IPS-18a (cell line): ENCODE results near the gene INTS3.
"Not testable (repeated sequence)": the region's sequence is repeated elsewhere in the genome, so short reads cannot be mapped to it uniquely, and the experiment has no call there.

Experiments
- H3K27ac ChIP-seq: one replicate; pipeline ENCODE4 v1.5.1; 2013; ENCODE audit warnings: low read length
- H3K27me3 ChIP-seq: one replicate; pipeline ENCODE4 v1.6.1; 2013; ENCODE audit warnings: mild to moderate bottlenecking, low read length; ENCODE audit not compliant: control insufficient read depth, insufficient read depth
- H3K36me3 ChIP-seq: one replicate; pipeline ENCODE4 v1.6.1; 2013; ENCODE audit warnings: low read depth, low read length; ENCODE audit not compliant: control insufficient read depth
- H3K4me1 ChIP-seq: one replicate; pipeline ENCODE4 v1.6.1; 2013; ENCODE audit warnings: low read depth, low read length; ENCODE audit not compliant: control insufficient read depth
- H3K4me3 ChIP-seq: one replicate; pipeline ENCODE4 v1.5.1; 2013; ENCODE audit warnings: low read length
- H3K9ac ChIP-seq: one replicate; pipeline ENCODE4 v1.6.1; 2013; ENCODE audit warnings: mild to moderate bottlenecking, low read length, moderate library complexity
- H3K9me3 ChIP-seq: one replicate; pipeline ENCODE4 v1.6.1; 2013; ENCODE audit warnings: low read depth, low read length; ENCODE audit not compliant: control insufficient read depth

INTS3 gene

DNA sequence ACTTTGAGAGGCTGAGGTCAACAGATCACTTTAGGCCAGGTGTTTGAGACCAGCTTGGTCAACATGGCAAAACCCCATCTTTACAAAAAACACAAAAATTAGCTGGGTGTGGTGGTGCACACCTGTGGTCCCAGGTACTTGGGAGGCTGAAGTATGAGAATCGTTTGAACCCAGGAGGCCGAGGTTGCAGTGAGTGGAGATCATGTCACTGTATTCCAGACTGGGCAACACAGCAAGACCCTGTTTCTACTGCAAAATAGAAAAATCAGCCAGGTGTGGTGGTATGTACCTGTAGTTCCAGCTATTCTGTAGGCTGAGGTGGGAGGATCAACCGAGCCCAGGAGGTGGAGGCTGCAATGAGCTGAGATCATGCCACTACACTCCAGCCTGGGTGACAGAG is 4.2 kb upstream of the INTS3 start:
- no peak overlapping the region for H3K27ac ChIP-seq
- no peaks in the 10 kb centered on the region for H3K27me3 ChIP-seq
- H3K9me3 ChIP-seq: no peaks in the 10 kb centered on the region
- H3K36me3 ChIP-seq: no peaks in the 10 kb centered on the region
- no peak overlapping the region for H3K9ac ChIP-seq
- H3K4me3 ChIP-seq: no peak overlapping the region
- H3K4me1 ChIP-seq: no peaks in the 10 kb centered on the region

DNA sequence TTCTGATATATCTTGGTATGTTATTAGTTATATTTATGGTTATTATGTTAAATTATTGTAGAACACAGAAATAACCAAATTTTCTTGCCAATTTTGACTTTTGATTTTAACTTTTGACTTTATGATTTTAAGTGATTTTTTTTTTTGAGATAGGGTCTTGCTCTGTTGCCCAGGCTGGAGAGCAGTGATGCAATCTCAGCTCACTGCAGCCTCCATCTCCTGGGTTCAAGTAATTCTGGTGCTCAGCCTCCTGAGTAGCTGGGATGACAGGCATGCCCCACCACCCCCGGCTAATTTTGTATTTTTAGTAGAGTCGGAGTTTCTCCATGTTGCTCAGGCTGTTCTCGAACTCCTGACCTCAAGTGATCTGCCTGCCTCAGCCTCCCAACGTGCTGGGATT is 3.2 kb upstream of the INTS3 start:
- H3K36me3 ChIP-seq, H3K27ac ChIP-seq, H3K9ac ChIP-seq: not testable (repeated sequence)

DNA sequence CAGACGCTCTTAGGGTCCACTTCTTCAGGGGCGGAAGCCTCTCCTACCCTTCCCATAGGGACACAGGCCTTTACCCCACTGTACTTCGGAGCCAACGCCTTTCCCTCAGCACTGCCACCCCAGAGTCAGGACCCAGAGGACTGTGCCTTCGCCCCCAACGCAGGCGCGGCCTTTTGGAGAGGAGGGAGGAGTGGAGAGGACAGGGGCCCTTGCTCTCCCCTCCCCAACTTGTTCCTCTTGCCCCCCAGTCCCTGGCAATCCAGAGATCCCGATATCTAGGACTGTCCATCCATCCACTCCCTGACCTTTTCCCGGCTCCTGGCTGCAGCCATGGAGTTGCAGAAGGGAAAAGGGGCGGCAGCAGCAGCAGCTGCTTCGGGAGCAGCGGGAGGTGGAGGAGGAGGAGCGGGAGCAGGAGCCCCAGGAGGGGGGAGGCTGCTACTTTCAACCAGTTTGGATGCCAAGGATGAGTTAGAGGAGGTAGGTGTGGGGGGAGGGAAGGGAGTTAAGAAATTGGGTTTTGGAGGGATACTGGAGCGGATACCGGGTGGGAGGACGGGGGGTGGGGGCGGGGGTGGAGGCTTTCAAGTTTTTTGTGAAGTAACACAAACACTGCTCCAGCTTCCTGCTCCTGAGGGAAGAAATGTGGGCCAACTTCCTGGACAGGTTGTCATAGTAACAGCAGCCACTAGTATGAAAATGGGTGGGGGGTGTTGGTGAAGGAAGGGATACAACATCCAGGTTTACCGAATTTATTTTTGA is 636 bp downstream of the INTS3 start:
- H3K4me1 ChIP-seq: peaks cover 17% of the 10 kb centered on the region
- no peaks in the 10 kb centered on the region for H3K9me3 ChIP-seq
- no peaks in the 10 kb centered on the region for H3K36me3 ChIP-seq
- no peaks in the 10 kb centered on the region for H3K27me3 ChIP-seq
- H3K4me3 ChIP-seq: peak overlapping the region; percentile 88
- H3K9ac ChIP-seq: peak overlapping the region; percentile 97
- H3K27ac ChIP-seq: peak overlapping the region; percentile 97

More for the DNA sequence above, 3.2 kb upstream of the INTS3 start:
- not testable (repeated sequence) for H3K4me1 ChIP-seq, H3K27me3 ChIP-seq, H3K9me3 ChIP-seq, H3K4me3 ChIP-seq

DNA sequence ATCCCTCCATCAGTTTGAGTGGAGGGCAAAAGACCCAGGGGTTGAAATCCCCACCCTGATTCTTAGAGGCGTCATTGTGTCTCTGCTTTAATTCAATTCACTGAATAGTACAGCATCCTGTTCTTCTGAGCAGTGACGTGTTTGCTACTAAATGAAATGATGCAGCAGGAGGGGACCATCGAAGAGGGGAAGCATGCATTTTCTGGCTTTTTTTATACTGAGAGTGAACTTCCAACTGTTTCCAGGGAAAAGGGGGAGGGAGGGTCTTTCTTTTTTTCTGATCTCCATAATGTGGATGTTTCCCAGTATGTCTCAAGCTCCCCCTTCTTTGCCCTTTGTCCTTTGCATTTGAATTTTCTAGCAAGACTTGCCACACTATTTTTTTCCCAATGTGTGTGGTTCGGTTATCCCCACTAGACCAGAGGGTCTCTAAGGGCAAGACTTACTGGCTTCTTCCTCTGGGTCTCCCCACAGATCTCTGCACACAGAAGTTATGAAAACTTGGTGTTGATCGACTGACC is 2.7 kb downstream of the INTS3 start:
- peaks cover 17% of the 10 kb centered on the region for H3K4me1 ChIP-seq
- H3K9ac ChIP-seq: no peak overlapping the region
- no peaks in the 10 kb centered on the region for H3K27me3 ChIP-seq
- no peak overlapping the region for H3K4me3 ChIP-seq
- H3K36me3 ChIP-seq: peaks cover 4% of the 10 kb centered on the region
- H3K9me3 ChIP-seq: no peaks in the 10 kb centered on the region
- no peak overlapping the region for H3K27ac ChIP-seq

DNA sequence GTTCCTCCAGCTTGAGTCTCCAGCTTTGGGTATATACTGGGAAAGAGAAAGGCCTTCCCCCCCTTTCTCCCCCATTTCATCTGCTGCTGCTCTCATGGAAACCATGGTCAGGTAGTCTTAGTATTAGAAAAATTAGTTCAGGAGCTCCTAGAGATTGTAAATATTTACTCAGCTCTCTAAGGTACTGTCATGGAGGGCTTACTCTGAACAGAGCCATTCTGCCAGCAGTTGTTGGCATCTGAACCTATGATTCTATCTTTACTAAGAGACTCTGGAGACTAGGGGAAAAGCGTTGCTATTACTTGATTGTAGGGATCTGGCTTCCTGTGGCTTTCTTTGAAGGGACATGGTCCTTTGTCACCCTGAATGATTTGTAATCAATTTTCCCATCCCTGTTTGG is 6.1 kb downstream of the INTS3 start:
- Histone ChIP-seq H3K9me3 (no peaks in the 10 kb centered on the region), H3K4me3 (no peak overlapping the region), H3K4me1 (peaks cover 16% of the 10 kb centered on the region), H3K36me3 (peaks cover 4% of the 10 kb centered on the region), H3K27me3 (no peaks in the 10 kb centered on the region), H3K9ac (no peak overlapping the region), H3K27ac (no peak overlapping the region)

DNA sequence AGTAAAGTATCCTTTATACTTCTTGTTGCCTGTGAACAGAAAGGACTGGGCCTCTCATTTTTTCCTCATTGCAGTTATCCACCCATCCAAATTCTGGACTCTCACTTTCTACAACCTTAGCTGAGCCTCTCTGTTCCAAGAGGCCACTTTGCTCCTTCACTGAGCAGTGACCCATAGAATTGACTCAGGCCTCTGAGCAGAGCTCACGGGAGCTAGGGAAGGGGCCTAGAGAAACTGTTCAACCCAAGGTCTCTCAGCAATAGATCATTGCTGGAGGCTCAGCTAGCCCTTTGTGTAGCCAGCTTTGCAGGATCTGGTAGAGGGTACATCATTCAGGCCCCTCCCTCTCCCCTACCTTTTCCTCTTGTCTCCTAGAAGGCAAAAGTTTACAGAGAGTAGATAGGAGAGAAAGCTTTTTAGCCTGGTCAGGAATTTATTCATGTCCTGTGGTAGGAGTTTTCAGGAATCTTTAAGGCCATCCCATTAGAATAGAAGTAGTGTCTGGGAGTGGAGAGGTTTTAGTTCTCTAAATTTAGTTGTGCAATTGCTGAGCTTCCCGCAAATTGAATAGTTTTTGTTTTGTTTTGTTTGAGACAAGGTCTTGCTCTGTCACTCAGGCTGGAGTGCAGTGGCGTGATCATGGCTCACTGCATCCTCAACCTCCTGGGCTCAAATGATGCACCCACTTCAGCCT is 6.7 kb downstream of the INTS3 start:
- Histone ChIP-seq H3K36me3 (peaks cover 4% of the 10 kb centered on the region), H3K9me3 (no peaks in the 10 kb centered on the region), H3K27me3 (no peaks in the 10 kb centered on the region), H3K27ac (no peak overlapping the region), H3K4me1 (peaks cover 11% of the 10 kb centered on the region), H3K4me3 (no peak overlapping the region), H3K9ac (no peak overlapping the region)

DNA sequence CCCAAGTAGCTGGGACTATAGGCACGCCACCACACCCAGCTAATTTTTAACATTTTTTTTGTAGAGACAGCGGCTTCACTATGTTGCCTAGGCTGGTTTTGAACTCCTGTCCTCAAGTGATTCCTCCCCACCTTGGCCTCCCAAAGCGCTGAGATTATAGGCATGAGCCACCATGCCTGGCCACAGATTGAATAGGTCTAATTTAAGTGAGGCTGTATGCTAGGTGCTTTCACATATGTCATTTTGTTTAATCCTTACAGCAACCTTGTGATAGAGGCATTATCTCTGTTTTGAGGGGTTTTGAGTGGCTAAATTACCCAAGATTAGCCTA is 7.2 kb downstream of the INTS3 start:
- no peak overlapping the region for H3K4me3 ChIP-seq
- H3K27ac ChIP-seq: no peak overlapping the region
- no peaks in the 10 kb centered on the region for H3K9me3 ChIP-seq
- peaks cover 4% of the 10 kb centered on the region for H3K36me3 ChIP-seq
- no peak overlapping the region for H3K9ac ChIP-seq
- peaks cover 7% of the 10 kb centered on the region for H3K4me1 ChIP-seq
- no peaks in the 10 kb centered on the region for H3K27me3 ChIP-seq

DNA sequence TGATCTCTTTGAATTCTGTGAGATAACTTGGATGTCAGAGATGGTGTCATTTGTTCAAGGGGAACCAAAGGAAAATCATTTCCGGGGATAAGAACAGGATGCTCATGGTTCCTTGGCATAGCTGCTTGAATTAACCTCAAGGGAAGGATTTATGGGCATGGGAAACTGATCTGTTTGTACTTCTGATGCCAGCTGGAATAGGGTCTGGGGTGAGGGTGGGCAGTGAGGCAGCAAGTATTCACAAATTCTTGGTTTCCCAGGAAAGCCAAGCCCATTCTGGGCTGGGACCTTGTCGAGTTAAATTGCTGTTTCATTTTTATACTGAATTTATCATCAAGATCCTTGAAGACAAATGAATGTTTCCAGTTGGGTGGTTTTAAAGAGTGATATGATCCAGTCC is 14.1 kb downstream of the INTS3 start:
- Histone ChIP-seq H3K9me3 (no peaks in the 10 kb centered on the region), H3K4me3 (no peak overlapping the region), H3K27me3 (no peaks in the 10 kb centered on the region), H3K9ac (no peak overlapping the region), H3K36me3 (peaks cover 35% of the 10 kb centered on the region), H3K4me1 (peaks cover 25% of the 10 kb centered on the region), H3K27ac (no peak overlapping the region)

DNA sequence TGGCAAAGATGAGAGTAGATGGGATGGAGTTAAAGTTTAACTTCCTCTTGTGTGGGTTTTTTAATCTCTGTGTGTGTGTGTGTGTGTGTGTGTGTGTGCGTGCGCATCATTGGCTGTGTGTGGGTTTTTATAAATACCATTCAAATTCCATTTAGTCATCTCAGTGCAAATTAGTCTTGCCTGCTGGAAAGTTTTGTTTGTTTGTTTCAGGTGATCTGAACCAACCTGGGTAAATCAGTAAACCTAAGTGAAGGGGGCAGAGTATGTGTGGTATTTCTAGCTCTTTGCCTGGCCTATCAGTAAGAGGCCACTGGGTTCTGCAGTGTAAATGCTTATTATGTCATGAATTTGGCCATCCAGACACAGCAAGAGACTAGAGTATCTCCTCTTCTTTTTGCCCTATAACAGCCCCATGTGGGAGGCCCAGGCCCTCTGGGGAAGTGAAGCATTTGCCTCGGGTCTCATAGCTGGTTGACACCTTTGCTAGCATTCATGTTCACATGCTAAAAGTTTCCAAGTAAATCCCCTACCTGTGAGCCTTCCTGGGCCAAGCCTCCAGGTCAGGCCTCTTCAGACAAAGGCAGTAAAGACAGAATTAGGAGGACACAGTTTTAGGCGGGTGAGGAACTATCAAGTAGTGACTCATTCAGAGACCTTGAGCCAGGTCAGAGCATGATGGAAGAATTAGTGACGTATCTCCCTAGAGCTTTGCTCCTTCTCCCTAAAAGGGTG is 14.7 kb downstream of the INTS3 start:
- H3K4me1 ChIP-seq: peaks cover 31% of the 10 kb centered on the region
- no peak overlapping the region for H3K9ac ChIP-seq
- H3K27me3 ChIP-seq: no peaks in the 10 kb centered on the region
- H3K9me3 ChIP-seq: no peaks in the 10 kb centered on the region
- no peak overlapping the region for H3K27ac ChIP-seq
- no peak overlapping the region for H3K4me3 ChIP-seq
- H3K36me3 ChIP-seq: peaks cover 41% of the 10 kb centered on the region

DNA sequence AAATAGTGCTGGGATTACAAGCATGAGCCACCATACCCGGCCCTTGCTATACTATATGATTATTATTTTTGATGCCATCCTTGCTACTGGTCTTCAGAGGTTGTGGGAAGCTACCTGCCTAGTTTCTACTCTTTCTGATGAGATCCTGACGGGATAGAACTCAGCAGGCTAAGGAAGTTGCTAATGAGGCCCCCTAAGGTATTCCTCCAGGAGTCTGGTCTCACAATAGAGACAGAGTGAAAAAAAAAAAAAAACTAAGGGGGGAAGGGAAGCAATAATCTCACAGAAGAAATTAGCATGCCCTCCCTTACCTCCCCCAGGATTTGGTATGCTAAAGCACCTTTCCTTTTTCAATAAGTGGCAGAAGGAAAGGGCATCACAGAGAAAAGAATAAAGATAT is 17.6 kb downstream of the INTS3 start:
- H3K27me3 ChIP-seq: no peaks in the 10 kb centered on the region
- peak overlapping the region; percentile 65 for H3K9ac ChIP-seq
- H3K4me1 ChIP-seq: peaks cover 44% of the 10 kb centered on the region
- peak overlapping the region; percentile 82 for H3K27ac ChIP-seq
- H3K9me3 ChIP-seq: no peaks in the 10 kb centered on the region
- peaks cover 55% of the 10 kb centered on the region for H3K36me3 ChIP-seq
- H3K4me3 ChIP-seq: peak overlapping the region; percentile 29

DNA sequence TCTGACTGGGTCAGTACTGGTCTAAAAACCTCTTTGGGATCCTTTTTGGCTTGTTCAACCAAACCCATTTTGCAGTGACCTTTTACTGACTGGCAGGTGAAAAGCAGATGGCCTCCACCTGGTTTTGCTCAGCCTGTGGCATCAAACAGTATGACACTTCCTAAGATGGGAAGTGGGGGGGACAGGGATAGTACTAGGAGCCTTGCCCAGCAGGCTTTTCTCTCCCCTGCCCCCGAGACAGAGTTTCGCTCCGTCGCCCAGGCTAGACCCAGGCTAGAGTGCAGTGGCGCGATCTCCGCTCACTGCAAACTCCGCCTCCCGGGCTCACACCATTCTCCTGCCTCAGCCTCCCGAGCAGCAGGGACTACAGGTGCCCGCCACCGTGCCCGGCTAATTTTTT is 18.3 kb downstream of the INTS3 start:
- Histone ChIP-seq H3K36me3 (peaks cover 55% of the 10 kb centered on the region), H3K4me1 (peaks cover 44% of the 10 kb centered on the region), H3K4me3 (peak overlapping the region; percentile 29), H3K27me3 (no peaks in the 10 kb centered on the region), H3K9me3 (no peaks in the 10 kb centered on the region), H3K27ac (peak overlapping the region; percentile 82), H3K9ac (peak overlapping the region; percentile 65)
